GM12864 (cell line): ENCODE results near the gene PRKRIP1.

ENCODE experiments used
- DNase-seq: peaks from one replicate; pipeline ENCODE4 v3.0.0-alpha.2; 2011; ENCODE audit warnings: low read depth
- H3K4me3 ChIP-seq: 2 replicates; pipeline ENCODE4 v1.5.1; 2011; ENCODE audit warnings: mild to moderate bottlenecking, low read depth, low read length, control low read depth
- CTCF ChIP-seq: IDR thresholded peaks from 2 replicates; pipeline ENCODE4 v1.5.1; 2011; ENCODE audit warnings: low read depth, mild to moderate bottlenecking, moderate library complexity, low read length, control low read depth, inconsistent platforms; ENCODE audit errors: missing control alignments

Gene PRKRIP1

GRCh38 chr7:102455596-102455995, 59.4 kb downstream of the PRKRIP1 start:
- H3K4me3 ChIP-seq = no peak overlapping the region
- no peak for DNase-seq
- TF ChIP-seq CTCF = no peak

GRCh38 chr7:102456327-102456726, 60.2 kb downstream of the PRKRIP1 start:
- DNase-seq = no peak
- TF ChIP-seq CTCF = no peak
- no peak overlapping the region for H3K4me3 ChIP-seq

GRCh38 chr7:102457352-102457924, 61.3 kb downstream of the PRKRIP1 start:
- no peak overlapping the region for H3K4me3 ChIP-seq
- DNase-seq = no peak
- no peak for TF ChIP-seq CTCF

- no peak for DNase-seq
- no peak overlapping the region for H3K4me3 ChIP-seq
- TF ChIP-seq CTCF = no peak
Observed at GRCh38 chr7:102459221-102459844, 63.2 kb downstream of the PRKRIP1 start.

- H3K4me3 ChIP-seq = no peak overlapping the region
- no peak for TF ChIP-seq CTCF
- no peak for DNase-seq
Observed at GRCh38 chr7:102460467-102460866, 64.3 kb downstream of the PRKRIP1 start.

GRCh38 chr7:102463841-102464576, 67.8 kb downstream of the PRKRIP1 start:
- no peak for DNase-seq
- peak overlapping the region; percentile 95 for H3K4me3 ChIP-seq
- no peak for TF ChIP-seq CTCF
